IPS-18a (cell line): ENCODE measurements around the gene SLC35D1.
"Not testable (repeated sequence)": the region's sequence is repeated elsewhere in the genome, so short reads cannot be mapped to it uniquely, and the experiment has no call there.

Experiments used
- H3K27ac ChIP-seq: one replicate; pipeline ENCODE4 v1.5.1; 2013; ENCODE audit warnings: low read length
- H3K27me3 ChIP-seq: one replicate; pipeline ENCODE4 v1.6.1; 2013; ENCODE audit warnings: mild to moderate bottlenecking, low read length; ENCODE audit not compliant: control insufficient read depth, insufficient read depth
- H3K36me3 ChIP-seq: one replicate; pipeline ENCODE4 v1.6.1; 2013; ENCODE audit warnings: low read depth, low read length; ENCODE audit not compliant: control insufficient read depth
- H3K4me1 ChIP-seq: one replicate; pipeline ENCODE4 v1.6.1; 2013; ENCODE audit warnings: low read depth, low read length; ENCODE audit not compliant: control insufficient read depth
- H3K4me3 ChIP-seq: one replicate; pipeline ENCODE4 v1.5.1; 2013; ENCODE audit warnings: low read length
- H3K9ac ChIP-seq: one replicate; pipeline ENCODE4 v1.6.1; 2013; ENCODE audit warnings: mild to moderate bottlenecking, low read length, moderate library complexity
- H3K9me3 ChIP-seq: one replicate; pipeline ENCODE4 v1.6.1; 2013; ENCODE audit warnings: low read depth, low read length; ENCODE audit not compliant: control insufficient read depth

The SLC35D1 gene

GRCh38 chr1:66981679-66982078 is 72.3 kb downstream of the SLC35D1 start:
- no peak overlapping the region for H3K4me3 ChIP-seq
- no peaks in the 10 kb centered on the region for H3K4me1 ChIP-seq
- H3K9me3 ChIP-seq = no peaks in the 10 kb centered on the region
- peaks cover 78% of the 10 kb centered on the region for H3K36me3 ChIP-seq
- no peak overlapping the region for H3K27ac ChIP-seq
- H3K27me3 ChIP-seq = no peaks in the 10 kb centered on the region
- H3K9ac ChIP-seq = no peak overlapping the region

GRCh38 chr1:66980745-66981367 is 73.1 kb downstream of the SLC35D1 start:
- peaks cover 76% of the 10 kb centered on the region for H3K36me3 ChIP-seq
- H3K9me3 ChIP-seq = no peaks in the 10 kb centered on the region
- H3K4me1 ChIP-seq = no peaks in the 10 kb centered on the region
- H3K4me3 ChIP-seq = no peak overlapping the region
- no peaks in the 10 kb centered on the region for H3K27me3 ChIP-seq
- no peak overlapping the region for H3K9ac ChIP-seq
- no peak overlapping the region for H3K27ac ChIP-seq

- H3K36me3 ChIP-seq = peaks cover 65% of the 10 kb centered on the region
- not testable (repeated sequence) for H3K4me1 ChIP-seq, H3K27me3 ChIP-seq
Measured at GRCh38 chr1:66979621-66980020, 74.3 kb downstream of the SLC35D1 start.

GRCh38 chr1:66978201-66978600 is 75.7 kb downstream of the SLC35D1 start:
- no peaks in the 10 kb centered on the region for H3K27me3 ChIP-seq
- no peak overlapping the region for H3K27ac ChIP-seq
- H3K9ac ChIP-seq = no peak overlapping the region
- no peak overlapping the region for H3K4me3 ChIP-seq
- H3K36me3 ChIP-seq = peaks cover 58% of the 10 kb centered on the region
- H3K4me1 ChIP-seq = no peaks in the 10 kb centered on the region
- no peaks in the 10 kb centered on the region for H3K9me3 ChIP-seq

More at GRCh38 chr1:66979621-66980020, 74.3 kb downstream of the SLC35D1 start:
- H3K9me3 ChIP-seq, H3K27ac ChIP-seq, H3K4me3 ChIP-seq, H3K9ac ChIP-seq: not testable (repeated sequence)

- Histone ChIP-seq H3K27me3 (no peaks in the 10 kb centered on the region), H3K36me3 (peaks cover 54% of the 10 kb centered on the region), H3K4me1 (no peaks in the 10 kb centered on the region), H3K9ac (no peak overlapping the region), H3K9me3 (no peaks in the 10 kb centered on the region), H3K4me3 (no peak overlapping the region), H3K27ac (no peak overlapping the region)
Measured at GRCh38 chr1:66968574-66968973, 85.4 kb downstream of the SLC35D1 start.

GRCh38 chr1:66966188-66966873 is 87.6 kb downstream of the SLC35D1 start:
- not testable (repeated sequence) for H3K4me1 ChIP-seq, H3K27me3 ChIP-seq, H3K27ac ChIP-seq, H3K9me3 ChIP-seq, H3K9ac ChIP-seq, H3K4me3 ChIP-seq
- H3K36me3 ChIP-seq = peaks cover 59% of the 10 kb centered on the region

- Histone ChIP-seq H3K4me1 (no peaks in the 10 kb centered on the region), H3K9me3 (no peaks in the 10 kb centered on the region), H3K36me3 (peaks cover 64% of the 10 kb centered on the region), H3K27me3 (no peaks in the 10 kb centered on the region), H3K4me3 (no peak overlapping the region), H3K9ac (no peak overlapping the region), H3K27ac (no peak overlapping the region)
Measured at GRCh38 chr1:66957938-66958337, 96.0 kb downstream of the SLC35D1 start.

- no peaks in the 10 kb centered on the region for H3K9me3 ChIP-seq
- no peak overlapping the region for H3K27ac ChIP-seq
- H3K27me3 ChIP-seq = no peaks in the 10 kb centered on the region
- H3K36me3 ChIP-seq = peaks cover 42% of the 10 kb centered on the region
- no peak overlapping the region for H3K4me3 ChIP-seq
- H3K9ac ChIP-seq = no peak overlapping the region
- no peaks in the 10 kb centered on the region for H3K4me1 ChIP-seq
Measured at GRCh38 chr1:66954208-66954607, 99.7 kb downstream of the SLC35D1 start.

- Histone ChIP-seq H3K4me3 (no peak overlapping the region), H3K9me3 (no peaks in the 10 kb centered on the region), H3K4me1 (no peaks in the 10 kb centered on the region), H3K9ac (no peak overlapping the region), H3K27me3 (no peaks in the 10 kb centered on the region), H3K27ac (no peak overlapping the region), H3K36me3 (peaks cover 36% of the 10 kb centered on the region)
Measured at GRCh38 chr1:66951513-66951912, 102.4 kb downstream of the SLC35D1 start.
